HL-60 (cell line): ENCODE data around the gene ELMO1.

Experiments
- DNase-seq, 2 experiments: peaks; one replicate each; pipeline ENCODE4 v3.0.0-alpha.2; 2010 to 2020; ENCODE audit warnings: low read depth in 1 of 2, low spot score in 1 of 2
- H3K27ac ChIP-seq: fragments of 250-450 bp; sonication (Bioruptor Pico); replicated peaks from 2 replicates; pipeline ENCODE4 v1.5.1; 2020; ENCODE audit warnings: mild to moderate bottlenecking, moderate library complexity
- H3K27me3 ChIP-seq: fragments of 250-450 bp; sonication (Bioruptor Pico); 2 replicates; pipeline ENCODE4 v1.5.1; 2021; ENCODE audit warnings: mild to moderate bottlenecking, moderate library complexity; ENCODE audit not compliant: insufficient read depth, poor library complexity, severe bottlenecking
- H3K4me3 ChIP-seq: replicated peaks from 2 replicates; pipeline ENCODE4 v1.5.1; 2011; ENCODE audit warnings: mild to moderate bottlenecking, control low read depth, low read length; ENCODE audit not compliant: insufficient read depth
- CTCF ChIP-seq: IDR thresholded peaks from one replicate; pipeline ENCODE4 v1.5.1; 2011; ENCODE audit warnings: low read length, control low read depth, inconsistent platforms; ENCODE audit not compliant: insufficient read depth
- GABPA ChIP-seq: IDR thresholded peaks from 2 replicates; pipeline ENCODE4 v1.6.1; 2012; ENCODE audit warnings: low read depth
- POLR2AphosphoS5 ChIP-seq: IDR thresholded peaks from 2 replicates; pipeline ENCODE4 v1.6.1; 2012; ENCODE audit warnings: low read depth
- REST ChIP-seq: IDR thresholded peaks from 2 replicates; pipeline ENCODE4 v1.6.1; 2012; ENCODE audit warnings: low read depth; ENCODE audit not compliant: insufficient replicate concordance
- SPI1 ChIP-seq: IDR thresholded peaks from 2 replicates; pipeline ENCODE4 v1.6.1; 2012; ENCODE audit warnings: low read depth, mild to moderate bottlenecking, borderline replicate concordance

The ELMO1 gene

GRCh38 chr7:36956814-36957213 is 491.9 kb downstream of the ELMO1 start:
- no peak for DNase-seq
- H3K27ac ChIP-seq = no peak overlapping the region
- H3K4me3 ChIP-seq = no peak overlapping the region
- no peaks in the 10 kb centered on the region for H3K27me3 ChIP-seq
- TF ChIP-seq POLR2AphosphoS5 (no peak), GABPA (no peak), REST (no peak)

GRCh38 chr7:36955456-36956129 is 493.1 kb downstream of the ELMO1 start:
- TF ChIP-seq GABPA (no peak), SPI1 (no peak), REST (no peak), POLR2AphosphoS5 (no peak), CTCF (no peak)
- no peak overlapping the region for H3K27ac ChIP-seq
- no peak overlapping the region for H3K4me3 ChIP-seq
- DNase-seq = no peak
- H3K27me3 ChIP-seq = no peaks in the 10 kb centered on the region

GRCh38 chr7:36951257-36951697 is 497.4 kb downstream of the ELMO1 start:
- no peak overlapping the region for H3K27ac ChIP-seq
- H3K27me3 ChIP-seq = no peaks in the 10 kb centered on the region
- H3K4me3 ChIP-seq = no peak overlapping the region
- TF ChIP-seq REST (no peak), GABPA (no peak), CTCF (no peak)
- DNase-seq = no peak
